Left lung (tissue), 10 donors: Measurements from ENCODE around the gene CEBPB. TPM values are rescaled to one million over a fixed set of nuclear protein-coding genes. Genes with fewer than 3 reads are reported as not detected.
"Not testable (repeated sequence)": the region's sequence is repeated elsewhere in the genome, so short reads cannot be mapped to it uniquely, and the experiment has no call there.

Source experiments
- ATAC-seq: fragments of 200-7000 bp; cut with Tn5 transposase; one replicate; pipeline ENCODE4 v1.9.1; 2020; ENCODE audit warnings: moderate library complexity
- DNase-seq, 4 donors: peaks; one replicate each; pipeline ENCODE4 v3.0.0-alpha.2; 2013 to 2020
- H3K27ac ChIP-seq, 2 donors: fragments of 200-600 bp; sonication (generic) in 1 of 2; one replicate each; pipeline versions ENCODE4 v1.5.0 to v1.8.0; 2020 to 2021
- H3K27me3 ChIP-seq, 2 donors: fragments of 200-600 bp; sonication (generic) in 1 of 2; one replicate each; pipeline versions ENCODE4 v1.5.0 to v1.8.0; 2020 to 2021
- H3K36me3 ChIP-seq, 2 donors: fragments of 200-600 bp; sonication (generic) in 1 of 2; one replicate each; pipeline versions ENCODE4 v1.5.0 to v1.8.0; 2020 to 2021
- H3K4me1 ChIP-seq, 2 donors: fragments of 200-600 bp; one replicate each; pipeline ENCODE4 v1.8.0; 2021
- H3K4me3 ChIP-seq, 2 donors: fragments of 200-600 bp; sonication (generic) in 1 of 2; one replicate each; pipeline versions ENCODE4 v1.5.0 to v1.8.0; 2020 to 2021; ENCODE audit warnings: mild to moderate bottlenecking in 1 of 2
- H3K9me3 ChIP-seq, 2 donors: fragments of 200-600 bp; sonication (generic) in 1 of 2; one replicate each; pipeline versions ENCODE4 v1.5.0 to v1.8.0; 2020 to 2021
- CTCF ChIP-seq, 2 donors: fragments of 200-600 bp; sonication (generic) in 1 of 2; IDR thresholded peaks; one replicate each; pipeline versions ENCODE4 v1.5.0 to v1.8.0; 2021; ENCODE audit warnings: antibody characterized with exemption in 2 of 2
- intact Hi-C, 2 donors: fragments of 100-400 bp; cut with DNase I; formaldehyde crosslinking; loops; one replicate each; pipeline versions ENCODE4 v1.11.2 to v1.14.2; 2022
- polyA plus RNA-seq, 6 donors: library from polyadenylated mRNA; unstranded; fragments of 120-200 nt; gene quantifications; one replicate each; pipeline ENCODE4 v1.2.1, GENCODE V29; 2013; ENCODE audit not compliant: insufficient read length in 6 of 6
- total RNA-seq, 2 donors: library from RNA; stranded (reverse); fragmentation: NEBNext Ultra II Directional; extraction: Animal tissue kit (Norgen Biotek cat#: 25700); gene quantifications; one replicate each; pipeline ENCODE4 v1.2.1, GENCODE V29; 2021
- donor health status: DM: no; HTN: yes; CAD: no.
- donor health status: DM: no; HTN: no; CAD: no.

Gene CEBPB
- total and polyA plus RNA-seq, 8 donors: 23.0 to 266 (median 45.5) TPM

GRCh38 chr20:50200482-50201104 is 10.0 kb downstream of the CEBPB start:
- no peak overlapping the region for H3K4me3 ChIP-seq
- peaks cover 0 to 4% of the 10 kb centered on the region in 2 donors for H3K9me3 ChIP-seq
- H3K36me3 ChIP-seq: peaks cover 0 to 9% of the 10 kb centered on the region in 2 donors
- intact Hi-C loops: no loop called here
- H3K27ac ChIP-seq: no peak overlapping the region
- DNase-seq (no peak), ATAC-seq (no peak)
- H3K27me3 ChIP-seq: no peaks in the 10 kb centered on the region
- no peak for TF ChIP-seq CTCF (IDR thresholded peaks at IDR 0.05)
- peaks cover 0 to 28% of the 10 kb centered on the region in 2 donors for H3K4me1 ChIP-seq

GRCh38 chr20:50201710-50202109 is 11.1 kb downstream of the CEBPB start:
- H3K4me1 ChIP-seq: peaks cover 0 to 23% of the 10 kb centered on the region in 2 donors
- H3K4me3 ChIP-seq, H3K36me3 ChIP-seq, intact Hi-C loops, DNase-seq, H3K27me3 ChIP-seq, H3K27ac ChIP-seq, ATAC-seq, H3K9me3 ChIP-seq: not testable (repeated sequence)

- H3K27me3 ChIP-seq: no peaks in the 10 kb centered on the region
- ATAC-seq (no peak), DNase-seq (no peak)
- TF ChIP-seq CTCF (IDR thresholded peaks at IDR 0.05): no peak
- H3K4me1 ChIP-seq: peaks cover 0 to 14% of the 10 kb centered on the region in 2 donors
- H3K36me3 ChIP-seq: peaks cover 0 to 9% of the 10 kb centered on the region in 2 donors
- H3K27ac ChIP-seq: no peak overlapping the region
- H3K9me3 ChIP-seq: peaks cover 0 to 4% of the 10 kb centered on the region in 2 donors
- intact Hi-C loops: no loop called here
- H3K4me3 ChIP-seq: no peak overlapping the region
These were observed 12.0 kb downstream of the CEBPB start for GRCh38 chr20:50202677-50203076.

- TF ChIP-seq CTCF (IDR thresholded peaks at IDR 0.05): no peak
- peaks cover 0 to 9% of the 10 kb centered on the region in 2 donors for H3K36me3 ChIP-seq
- H3K9me3 ChIP-seq: peaks cover 0 to 4% of the 10 kb centered on the region in 2 donors
- no peaks in the 10 kb centered on the region for H3K27me3 ChIP-seq
- ATAC-seq (no peak), DNase-seq (no peak)
- peaks cover 0 to 14% of the 10 kb centered on the region in 2 donors for H3K4me1 ChIP-seq
- intact Hi-C loops: no loop called here
- H3K4me3 ChIP-seq: no peak overlapping the region
- no peak overlapping the region for H3K27ac ChIP-seq
These were observed 13.6 kb downstream of the CEBPB start for GRCh38 chr20:50203951-50204937.

- Histone ChIP-seq H3K4me1 (peaks cover 0 to 14% of the 10 kb centered on the region in 2 donors), H3K36me3 (no peaks in the 10 kb centered on the region), H3K9me3 (peaks cover 0 to 4% of the 10 kb centered on the region in 2 donors), H3K27me3 (no peaks in the 10 kb centered on the region), H3K4me3 (no peak overlapping the region), H3K27ac (no peak overlapping the region)
- ATAC-seq: no peak
- intact Hi-C loops: no loop called here
- TF ChIP-seq CTCF (IDR thresholded peaks at IDR 0.05): no peak
- no peak for DNase-seq
These were observed 16.4 kb downstream of the CEBPB start for GRCh38 chr20:50207026-50207425.
